Lower leg skin (tissue), 4 donors: ENCODE data around the gene LEPROT. TPM values are rescaled to one million over a fixed set of nuclear protein-coding genes. Genes with fewer than 3 reads are reported as not detected.

Source experiments
- DNase-seq, 2 donors: peaks; one replicate each; pipeline ENCODE4 v3.0.0-alpha.2; 2019; ENCODE audit warnings: low spot score in 2 of 2
- H3K4me3 ChIP-seq: fragments of 200-600 bp; sonication (generic); 2 replicates; pipeline ENCODE4 v1.5.1; 2017; ENCODE audit warnings: mild to moderate bottlenecking, low read depth; ENCODE audit not compliant: poor library complexity, severe bottlenecking
- CTCF ChIP-seq, 3 donors: fragments of 450-650 bp; IDR thresholded peaks; one replicate each; pipeline ENCODE4 v1.5.1; 2016; ENCODE audit warnings: antibody characterized with exemption in 3 of 3, mild to moderate bottlenecking in 3 of 3, moderate library complexity in 2 of 3
- POLR2A ChIP-seq, 2 donors: fragments of 450-650 bp; IDR thresholded peaks; one replicate each; pipeline ENCODE4 v1.6.1; 2016 to 2017; ENCODE audit warnings: antibody characterized with exemption in 2 of 2, mild to moderate bottlenecking in 1 of 2, moderate library complexity in 1 of 2
- WGBS, 2 donors: methylation state at CpG; one replicate each; pipeline ENCODE4 v1.1.5; 2018; 5-methylcytosine and 5-hydroxymethylcytosine counted together
- intact Hi-C: fragments of 100-400 bp; cut with DNase I; formaldehyde crosslinking; loops from one replicate; pipeline ENCODE4 v1.15.0; 2023; ENCODE audit warnings: low total_unique reads
- total RNA-seq, 4 donors: library from RNA; depleted of rRNA; stranded (reverse); fragments of >200 nt; gene quantifications; one replicate each; pipeline ENCODE4 v1.1.0, GENCODE V29; 2016

The LEPROT gene
- total RNA-seq, 4 donors from 2014 or later = 28.5 to 49.2 (median 32.3) TPM

GRCh38 chr1:65471213-65471833 lies 50.9 kb downstream of the LEPROT start:
- DNase-seq = no peak

GRCh38 chr1:65471861-65472332 lies 51.4 kb downstream of the LEPROT start:
- no peak for DNase-seq
- intact Hi-C loops = no loop called here
- no peak for TF ChIP-seq POLR2A (IDR thresholded peaks at IDR 0.05)
- TF ChIP-seq CTCF (IDR thresholded peaks at IDR 0.05) = no peak
- H3K4me3 ChIP-seq = no peak overlapping the region
- 52 to 57% methylated on average over 4 of the region's 4 CpGs for WGBS, 2 donors

More at GRCh38 chr1:65471213-65471833, 50.9 kb downstream of the LEPROT start:
- H3K4me3 ChIP-seq = no peak overlapping the region
- 33 to 40% methylated on average over 2 of the region's 2 CpGs for WGBS, 2 donors
- no peak for TF ChIP-seq POLR2A (IDR thresholded peaks at IDR 0.05)
- no peak for TF ChIP-seq CTCF (IDR thresholded peaks at IDR 0.05)
- intact Hi-C loops = no loop called here

- H3K4me3 ChIP-seq = no peak overlapping the region
- DNase-seq = no peak
- intact Hi-C loops = no loop called here
- WGBS, 2 donors = 52 to 55% methylated on average over 3 of the region's 3 CpGs
- no peak for TF ChIP-seq CTCF (IDR thresholded peaks at IDR 0.05)
- TF ChIP-seq POLR2A (IDR thresholded peaks at IDR 0.05) = no peak
Measured at GRCh38 chr1:65476327-65476726, 55.9 kb downstream of the LEPROT start.

- intact Hi-C loops = no loop called here
- no peak for DNase-seq
- WGBS, 2 donors = 86 to 91% methylated on average over 2 of the region's 2 CpGs
- no peak for TF ChIP-seq CTCF (IDR thresholded peaks at IDR 0.05)
- TF ChIP-seq POLR2A (IDR thresholded peaks at IDR 0.05) = no peak
- H3K4me3 ChIP-seq = no peak overlapping the region
Measured at GRCh38 chr1:65477414-65478378, 57.2 kb downstream of the LEPROT start.

GRCh38 chr1:65478379-65479026 lies 58.0 kb downstream of the LEPROT start:
- TF ChIP-seq CTCF (IDR thresholded peaks at IDR 0.05) (no peak), POLR2A (IDR thresholded peaks at IDR 0.05) (no peak)
- DNase-seq = no peak
- intact Hi-C loops = no loop called here
- no peak overlapping the region for H3K4me3 ChIP-seq
- WGBS, 2 donors = 73 to 75% methylated on average over 3 of the region's 3 CpGs
